Endothelial cell of umbilical vein (primary cell): ENCODE data around the gene HMHB1. TPM values are rescaled to one million over a fixed set of nuclear protein-coding genes. Genes with fewer than 3 reads are reported as not detected.

Source experiments
- BruUV-seq: library from RNA; stranded (reverse); fragments of 400-500 nt; replicated peaks from 2 replicates; lab custom pipeline; 2021; lab: Mats Ljungman, UMichigan
- CTCF ChIA-PET: fragments of 300-600, 350-600 bp; sonication (Branson Sonifier 250); formaldehyde crosslinking; loops from one replicate; lab custom pipeline; 2021; ENCODE audit warnings: antibody characterized with exemption, inconsistent platforms; lab: Charles Lee
- POLR2A ChIA-PET: fragments of 300-600, 350-600 bp; sonication (Branson Sonifier 250); formaldehyde crosslinking; loops from one replicate; lab custom pipeline; 2021; ENCODE audit warnings: antibody characterized with exemption, inconsistent platforms; lab: Charles Lee
- DNase-seq: peaks from one replicate; pipeline ENCODE4 v3.0.0-alpha.2; 2011; ENCODE audit warnings: low read depth, low spot score
- FAIRE-seq: peaks from 2 replicates; lab custom pipeline; 2011; peaks lifted over from hg19 to GRCh38; lab: Jason Lieb, UNC
- H2AFZ ChIP-seq: 2 replicates; pipeline ENCODE4 v1.6.0; 2012; ENCODE audit warnings: low read depth, low read length, control low read depth, inconsistent platforms
- H3K27ac ChIP-seq: 2 replicates; pipeline ENCODE4 v1.5.1; 2011; ENCODE audit warnings: low read depth, mild to moderate bottlenecking, control low read depth, low read length, moderate library complexity; ENCODE audit not compliant: insufficient read depth
- H3K27me3 ChIP-seq, 2 experiments: 2 replicates each; pipeline versions ENCODE4 v1.6.0 to v1.6.1; 2011; ENCODE audit warnings: low read length in 2 of 2, mixed read lengths in 1 of 2; ENCODE audit not compliant: control insufficient read depth in 2 of 2, insufficient read depth in 2 of 2
- H3K36me3 ChIP-seq, 2 experiments: 2 replicates in 1 of 2; 3 replicates in 1 of 2; pipeline ENCODE4 v1.5.1; 2011; ENCODE audit warnings: low read length in 2 of 2, mild to moderate bottlenecking in 1 of 2, moderate library complexity in 1 of 2; ENCODE audit not compliant: control insufficient read depth in 2 of 2, insufficient read depth in 2 of 2; ENCODE audit errors: extremely low read depth in 1 of 2
- H3K4me1 ChIP-seq: 3 replicates; pipeline ENCODE4 v1.5.1; 2011; ENCODE audit warnings: mild to moderate bottlenecking, low read length; ENCODE audit not compliant: control insufficient read depth, insufficient read depth; ENCODE audit errors: extremely low read depth
- H3K4me2 ChIP-seq: 2 replicates; pipeline ENCODE4 v1.6.1; 2011; ENCODE audit warnings: low read length, control low read depth, mixed read lengths; ENCODE audit not compliant: insufficient read depth
- H3K4me3 ChIP-seq, 3 experiments: fragments of 200-600 bp in 1 of 3; sonication (generic), shearing (Covaris generic) in 1 of 3; replicated peaks in 1 of 3; 2 replicates each; pipeline ENCODE4 v1.5.1; 2011 to 2016; ENCODE audit warnings: control low read depth in 3 of 3, low read length in 3 of 3, mild to moderate bottlenecking in 2 of 3, inconsistent platforms in 1 of 3, low read depth in 1 of 3, moderate library complexity in 1 of 3; ENCODE audit not compliant: insufficient read depth in 1 of 3
- H3K79me2 ChIP-seq: 2 replicates; pipeline ENCODE4 v1.6.0; 2012; ENCODE audit warnings: low read length, inconsistent platforms; ENCODE audit not compliant: control insufficient read depth, insufficient read depth
- H3K9ac ChIP-seq: replicated peaks from 2 replicates; pipeline ENCODE3; 2011; ENCODE audit warnings: low read length, control low read depth; ENCODE audit not compliant: insufficient read depth; ENCODE audit errors: extremely low read depth
- H3K9me1 ChIP-seq: replicated peaks from 3 replicates; pipeline ENCODE4 v1.6.0; 2011; ENCODE audit warnings: mild to moderate bottlenecking, low read length; ENCODE audit not compliant: control insufficient read depth, insufficient read depth; ENCODE audit errors: extremely low read depth
- H3K9me3 ChIP-seq: replicated peaks from 2 replicates; pipeline ENCODE4 v1.5.1; 2012; ENCODE audit warnings: low read length, inconsistent platforms; ENCODE audit not compliant: control insufficient read depth, insufficient read depth
- H4K20me1 ChIP-seq: replicated peaks from 2 replicates; pipeline ENCODE3; 2011; ENCODE audit warnings: mild to moderate bottlenecking, low read length; ENCODE audit not compliant: control insufficient read depth, insufficient read depth; ENCODE audit errors: extremely low read depth
- FOS ChIP-seq: IDR thresholded peaks from 2 replicates; pipeline ENCODE4 v1.6.1; 2011; ENCODE audit warnings: mild to moderate bottlenecking, low read length, moderate library complexity, borderline replicate concordance; ENCODE audit not compliant: insufficient read depth
- GATA2 ChIP-seq: IDR thresholded peaks from 2 replicates; pipeline ENCODE4 v1.7.0; 2011; ENCODE audit warnings: low read depth, mild to moderate bottlenecking, moderate library complexity, mixed read lengths, low read length; ENCODE audit not compliant: insufficient read length, insufficient read depth
- JUN ChIP-seq: IDR thresholded peaks from 2 replicates; pipeline ENCODE4 v1.6.1; 2011; ENCODE audit warnings: borderline replicate concordance, low read depth; ENCODE audit not compliant: insufficient read length, insufficient read depth
- MYC ChIP-seq: IDR thresholded peaks from one replicate; pipeline ENCODE4 v1.6.1; 2011; ENCODE audit warnings: mild to moderate bottlenecking, low read depth, low read length
- POLR2AphosphoS5 ChIP-seq: IDR thresholded peaks from 2 replicates; pipeline ENCODE4 v1.6.1; 2012; ENCODE audit warnings: low read depth, mild to moderate bottlenecking, control low read depth, low read length, moderate library complexity; ENCODE audit not compliant: insufficient read depth
- dilution Hi-C: fragments of 300-500 bp; cut with MboI; formaldehyde crosslinking; loops from one replicate; pipeline ENCODE4 v1.15.0; 2019; ENCODE audit warnings: low sequenced_read_pairs; ENCODE audit not compliant: extremely low pct_ligation_motif_present
- intact Hi-C: fragments of 100-400 bp; cut with micrococcal nuclease; formaldehyde crosslinking; loops from one replicate; pipeline ENCODE4 v1.10.0; 2022
- polyA plus RNA-seq, 4 experiments: library from polyadenylated mRNA; depleted of rRNA in 3 of 4; stranded (reverse) in 3 of 4; unstranded in 1 of 4; fragments of >200 nt; gene quantifications; 2 replicates each; pipeline versions ENCODE4 v1.2.1 to v1.2.3, GENCODE V29; 2011 to 2012; ENCODE audit warnings: missing spikeins in 1 of 4
- total RNA-seq: library from RNA; stranded (reverse); gene quantifications from 2 replicates; pipeline ENCODE4 v1.2.3, GENCODE V29; 2021
- TF ChIP-seq, protein P1 (sequence below), 2 donors: IDR thresholded peaks; 1 replicate in 1 of 2; 2 replicates in 1 of 2; pipeline ENCODE4 v1.5.1; 2011; ENCODE audit warnings: low read length in 2 of 2, mild to moderate bottlenecking in 2 of 2, moderate library complexity in 2 of 2, control low read depth in 1 of 2, inconsistent platforms in 1 of 2, low read depth in 1 of 2; ENCODE audit not compliant: insufficient read depth in 1 of 2; ENCODE audit errors: extremely low read depth in 1 of 2

The HMHB1 gene
- total and polyA plus RNA-seq, 2 donors (not counting 3 experiments of a cell fraction or from before 2014, with no cell fraction given) = not detected

DNA sequence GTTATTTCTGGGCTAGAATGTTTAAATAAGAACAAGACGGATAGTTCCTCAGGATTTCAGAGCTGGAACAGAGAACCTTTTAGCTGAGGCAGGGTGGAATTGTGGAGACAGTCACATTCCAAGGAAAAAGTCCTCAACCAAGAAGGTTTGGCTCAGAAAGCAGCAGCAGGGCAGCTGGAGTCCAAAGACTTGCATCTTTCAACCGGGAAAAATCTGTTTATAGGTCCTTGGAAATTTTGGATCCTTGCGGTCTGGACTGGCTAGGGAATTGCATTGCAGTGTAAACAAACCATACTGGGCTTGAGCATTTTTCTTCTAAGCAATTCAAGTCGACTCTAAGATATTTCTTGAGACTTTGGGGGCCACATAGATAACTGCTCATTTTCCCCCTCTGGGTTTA lies 40.8 kb upstream of the HMHB1 start:
- no peaks in the 10 kb centered on the region for H3K9me1 ChIP-seq
- CTCF ChIA-PET = interaction anchor here (0.7 to 1.1 kb wide), 3 partner anchors 13 to 371 kb away, joined by 3 to 4 read pairs (median 3); no protein-coding TSS in a partner anchor
- no peak overlapping the region for H3K9ac ChIP-seq
- no peaks in the 10 kb centered on the region for H3K36me3 ChIP-seq
- H3K4me1 ChIP-seq = no peaks in the 10 kb centered on the region
- H3K4me3 ChIP-seq = no peak overlapping the region
- POLR2A ChIA-PET = no interaction called here
- H3K9me3 ChIP-seq = no peaks in the 10 kb centered on the region
- no peaks in the 10 kb centered on the region for H4K20me1 ChIP-seq
- no peak for TF ChIP-seq GATA2
- TF ChIP-seq, protein P1, sequence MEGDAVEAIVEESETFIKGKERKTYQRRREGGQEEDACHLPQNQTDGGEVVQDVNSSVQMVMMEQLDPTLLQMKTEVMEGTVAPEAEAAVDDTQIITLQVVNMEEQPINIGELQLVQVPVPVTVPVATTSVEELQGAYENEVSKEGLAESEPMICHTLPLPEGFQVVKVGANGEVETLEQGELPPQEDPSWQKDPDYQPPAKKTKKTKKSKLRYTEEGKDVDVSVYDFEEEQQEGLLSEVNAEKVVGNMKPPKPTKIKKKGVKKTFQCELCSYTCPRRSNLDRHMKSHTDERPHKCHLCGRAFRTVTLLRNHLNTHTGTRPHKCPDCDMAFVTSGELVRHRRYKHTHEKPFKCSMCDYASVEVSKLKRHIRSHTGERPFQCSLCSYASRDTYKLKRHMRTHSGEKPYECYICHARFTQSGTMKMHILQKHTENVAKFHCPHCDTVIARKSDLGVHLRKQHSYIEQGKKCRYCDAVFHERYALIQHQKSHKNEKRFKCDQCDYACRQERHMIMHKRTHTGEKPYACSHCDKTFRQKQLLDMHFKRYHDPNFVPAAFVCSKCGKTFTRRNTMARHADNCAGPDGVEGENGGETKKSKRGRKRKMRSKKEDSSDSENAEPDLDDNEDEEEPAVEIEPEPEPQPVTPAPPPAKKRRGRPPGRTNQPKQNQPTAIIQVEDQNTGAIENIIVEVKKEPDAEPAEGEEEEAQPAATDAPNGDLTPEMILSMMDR (IDR thresholded peaks at IDR 0.05; ENCODE audit: extremely low read depth in 1 of 2, insufficient read depth in 1 of 2, low read depth in 1 of 2, low read length in 2 of 2) = no peak
- no peak for TF ChIP-seq JUN
- TF ChIP-seq MYC = no peak
- TF ChIP-seq POLR2AphosphoS5 = no peak
- TF ChIP-seq FOS = no peak
- H3K79me2 ChIP-seq = no peaks in the 10 kb centered on the region
- intact Hi-C loops (no loop called here), dilution Hi-C loops (no loop called here)
- H2AFZ ChIP-seq = no peak overlapping the region
- H3K27ac ChIP-seq = no peak overlapping the region
- DNase-seq = no peak
- no peak for FAIRE-seq
- H3K27me3 ChIP-seq = peaks cover 0 to 3% of the 10 kb centered on the region in 2 experiments
- no TSS peak for BruUV-seq
- no peak overlapping the region for H3K4me2 ChIP-seq
